Mammary epithelial cell (primary cell): ENCODE measurements around the gene GRIN2A.

Experiments
- EZH2 ChIP-seq: IDR thresholded peaks from 2 replicates; pipeline ENCODE4 v1.6.1; 2012; ENCODE audit warnings: low read length, inconsistent platforms, borderline replicate concordance
- TF ChIP-seq, protein P1 (sequence below), 2 donors: IDR thresholded peaks in 1 of 2; conservative IDR thresholded peaks in 1 of 2; 2 replicates each; pipeline ENCODE4 v1.5.1; 2011 to 2012; ENCODE audit warnings: inconsistent platforms in 2 of 2, low read length in 2 of 2, mild to moderate bottlenecking in 2 of 2, control low read depth in 1 of 2, low read depth in 1 of 2; ENCODE audit not compliant: insufficient read depth in 1 of 2; ENCODE audit errors: extremely low read depth in 1 of 2

DNA sequence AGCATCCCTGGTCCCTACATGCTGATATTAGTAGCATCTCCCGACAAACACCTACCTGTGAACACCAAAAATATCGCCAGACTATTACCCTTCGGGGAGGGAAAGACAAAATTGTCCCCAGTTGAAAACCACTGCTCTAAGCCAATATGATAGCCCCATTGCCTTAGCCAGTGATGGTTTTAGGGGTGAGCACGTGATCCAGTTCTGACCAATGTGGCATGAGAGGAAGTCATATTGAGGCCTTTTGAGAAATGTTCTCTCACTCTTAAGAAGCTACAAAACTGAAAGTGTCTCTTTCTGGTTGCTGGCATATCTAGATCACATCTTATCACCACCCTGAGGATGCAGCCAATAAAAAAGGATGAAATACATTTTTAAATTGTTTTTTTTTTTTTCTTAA lies 136.3 kb downstream of the GRIN2A start:
- TF ChIP-seq, protein P1, sequence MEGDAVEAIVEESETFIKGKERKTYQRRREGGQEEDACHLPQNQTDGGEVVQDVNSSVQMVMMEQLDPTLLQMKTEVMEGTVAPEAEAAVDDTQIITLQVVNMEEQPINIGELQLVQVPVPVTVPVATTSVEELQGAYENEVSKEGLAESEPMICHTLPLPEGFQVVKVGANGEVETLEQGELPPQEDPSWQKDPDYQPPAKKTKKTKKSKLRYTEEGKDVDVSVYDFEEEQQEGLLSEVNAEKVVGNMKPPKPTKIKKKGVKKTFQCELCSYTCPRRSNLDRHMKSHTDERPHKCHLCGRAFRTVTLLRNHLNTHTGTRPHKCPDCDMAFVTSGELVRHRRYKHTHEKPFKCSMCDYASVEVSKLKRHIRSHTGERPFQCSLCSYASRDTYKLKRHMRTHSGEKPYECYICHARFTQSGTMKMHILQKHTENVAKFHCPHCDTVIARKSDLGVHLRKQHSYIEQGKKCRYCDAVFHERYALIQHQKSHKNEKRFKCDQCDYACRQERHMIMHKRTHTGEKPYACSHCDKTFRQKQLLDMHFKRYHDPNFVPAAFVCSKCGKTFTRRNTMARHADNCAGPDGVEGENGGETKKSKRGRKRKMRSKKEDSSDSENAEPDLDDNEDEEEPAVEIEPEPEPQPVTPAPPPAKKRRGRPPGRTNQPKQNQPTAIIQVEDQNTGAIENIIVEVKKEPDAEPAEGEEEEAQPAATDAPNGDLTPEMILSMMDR (conservative IDR thresholded peaks at IDR 0.05 in 1 of 2, IDR thresholded peaks at IDR 0.05 in 1 of 2; ENCODE audit: extremely low read depth in 1 of 2, insufficient read depth in 1 of 2, low read depth in 1 of 2, low read length in 2 of 2) = no peak
- TF ChIP-seq EZH2 = no peak
